NCI-H2107 treated with DMSO at 0.1 percent for 48 hours (cell line): ENCODE data around the gene ERVMER34-1.
A peak's percentile ranks its signal among the peaks of the same experiment; 100 is the strongest.

ENCODE experiments used
- DNase-seq: peaks from one replicate; lab custom pipeline; 2025; ENCODE audit not compliant: unreplicated experiment; lab: John Stamatoyannopoulos, UW

The ERVMER34-1 gene

DNA sequence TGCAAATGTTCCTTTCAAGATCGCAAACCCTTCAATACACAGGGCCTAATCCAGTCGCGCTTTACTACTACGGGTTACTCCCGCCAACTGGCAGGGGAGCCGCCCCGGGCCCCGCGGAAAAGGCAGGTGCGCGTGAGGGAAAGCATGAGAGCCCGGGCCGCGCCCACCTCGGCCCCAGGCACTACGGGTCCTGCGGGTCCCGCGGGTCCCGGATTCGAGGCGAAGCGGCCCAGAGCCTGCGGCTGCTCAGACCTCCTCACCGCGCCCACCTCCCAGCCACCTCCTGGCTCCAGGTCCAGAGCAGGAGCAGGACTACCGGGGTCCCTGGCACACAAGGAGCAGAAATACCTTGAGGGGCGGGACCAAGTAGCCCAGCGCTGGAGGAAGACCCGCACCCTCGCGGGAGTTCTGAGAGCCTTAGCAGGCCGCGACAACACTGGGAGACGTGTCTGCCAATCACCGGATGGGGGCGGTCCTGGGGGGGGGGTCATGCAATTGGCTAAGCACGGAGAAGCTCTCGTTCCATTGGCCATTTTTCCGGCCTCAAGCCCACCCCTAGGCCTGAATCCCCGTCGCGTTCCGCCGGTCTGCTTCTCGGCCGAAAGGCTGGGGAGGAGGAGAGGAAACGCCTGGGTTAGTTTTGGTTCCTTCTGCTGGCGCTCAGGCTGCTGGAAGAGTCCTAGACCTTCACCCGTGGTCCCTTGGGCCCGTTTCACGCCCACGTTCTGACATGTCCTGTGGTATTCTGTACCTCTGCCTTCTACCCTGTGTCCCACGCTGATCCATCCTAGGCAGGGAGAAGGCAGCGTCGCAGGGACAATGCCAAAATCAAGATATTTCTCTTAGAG, 29.0 kb downstream of the ERVMER34-1 start:
- peak; percentile 73 for DNase-seq

DNA sequence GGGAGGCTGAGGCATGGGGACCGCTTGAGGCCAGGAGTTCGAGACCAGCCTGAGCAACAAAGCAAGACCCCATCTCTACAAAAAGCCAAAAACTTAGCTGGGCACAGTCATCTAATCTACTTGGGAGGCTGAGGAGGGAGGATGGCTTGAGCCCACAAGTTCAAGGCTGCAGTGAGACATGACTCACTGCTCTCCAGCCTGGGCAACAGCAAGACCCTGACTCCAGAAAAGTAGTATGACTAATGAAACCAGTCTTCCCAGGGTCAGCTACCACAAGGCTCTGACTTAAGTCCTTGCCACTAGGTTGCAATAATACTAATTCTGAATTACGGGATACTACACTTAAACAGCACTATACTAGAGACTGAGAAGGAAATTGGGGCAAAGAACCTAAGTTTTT, 33.1 kb downstream of the ERVMER34-1 start:
- no peak for DNase-seq

DNA sequence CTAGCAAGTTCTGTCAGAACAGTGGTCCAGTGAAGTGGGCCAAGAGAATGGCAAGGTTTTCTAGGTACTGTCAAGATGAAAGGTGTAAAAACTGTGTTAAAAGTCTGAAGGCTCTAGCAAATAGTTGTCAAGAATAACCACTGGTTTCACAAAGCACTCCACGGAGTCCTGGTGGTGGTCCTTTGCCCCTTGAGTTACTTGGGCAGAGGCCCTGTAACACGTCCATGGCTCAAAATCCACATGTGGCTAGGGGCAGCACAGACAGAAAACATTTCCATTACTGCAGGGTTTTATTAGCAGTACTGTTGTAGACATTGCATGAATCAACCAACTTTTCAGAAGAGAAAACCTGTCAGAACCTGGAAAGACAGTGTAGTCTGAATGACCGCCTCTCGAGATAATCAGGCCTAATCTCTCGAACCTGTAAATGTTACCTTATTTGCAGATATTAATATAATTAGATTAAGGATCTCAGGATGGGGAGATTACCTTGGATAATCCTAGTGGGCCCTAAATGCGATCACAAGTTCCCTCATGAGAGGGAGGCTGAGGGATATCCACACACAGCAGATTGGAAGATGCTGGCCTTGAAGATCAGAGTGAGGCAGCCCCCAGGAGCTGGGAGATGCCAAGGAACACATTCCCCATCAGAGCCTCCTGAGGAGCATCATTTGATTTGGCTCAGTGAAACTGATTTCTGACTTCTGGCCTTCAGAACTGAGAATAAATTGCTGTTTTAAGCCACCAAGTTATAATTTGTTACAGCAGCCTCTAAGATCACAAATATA, 34.7 kb downstream of the ERVMER34-1 start:
- DNase-seq, result no peak

DNA sequence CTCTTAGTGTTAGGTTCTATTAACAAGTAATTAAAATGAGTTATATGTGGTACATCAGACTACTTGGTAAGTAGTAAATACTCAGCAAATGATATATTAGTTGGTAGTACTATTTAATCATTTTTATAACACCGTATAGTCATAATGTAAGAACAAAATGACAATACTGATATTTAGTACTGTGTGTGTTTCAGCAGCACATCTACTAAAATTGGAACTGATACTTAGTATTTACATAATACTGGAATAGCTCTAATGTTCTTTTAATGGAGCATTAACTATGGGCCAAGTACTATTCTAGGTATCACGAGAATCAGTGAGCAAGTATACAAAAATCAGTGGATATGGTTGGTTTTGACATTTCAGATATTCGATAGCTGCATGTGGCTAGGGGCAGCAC, 35.3 kb downstream of the ERVMER34-1 start:
- no peak for DNase-seq

DNA sequence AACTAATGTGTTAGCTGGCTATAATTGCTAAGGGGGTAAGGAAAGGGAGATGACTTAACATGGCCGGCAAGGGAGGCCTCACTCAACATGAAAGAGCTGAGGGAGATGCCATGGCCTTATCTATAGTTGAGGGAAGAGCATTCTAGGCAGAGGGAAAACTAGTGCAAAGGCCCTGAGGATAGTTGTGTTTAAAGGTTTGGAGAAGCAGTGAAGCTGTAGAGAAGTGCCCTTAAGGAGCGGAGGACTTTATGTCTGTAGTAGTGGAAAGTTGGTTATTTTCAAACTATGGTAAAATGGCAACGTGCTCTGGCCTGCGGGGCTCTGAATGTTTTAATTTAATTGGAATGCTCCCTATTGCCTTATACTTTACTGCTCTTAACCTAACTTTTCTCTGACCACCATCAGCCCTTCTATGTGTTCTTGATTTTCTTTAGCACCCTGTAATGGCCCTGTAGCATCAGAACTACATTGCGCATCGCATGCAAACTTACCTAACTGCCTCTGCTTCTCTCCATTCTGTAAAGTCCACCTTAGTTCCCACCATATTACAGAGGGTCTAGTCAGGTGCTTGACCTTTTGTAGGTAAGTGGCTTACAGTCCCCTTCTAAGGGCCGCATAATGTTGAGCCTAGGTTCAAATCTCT, 35.8 kb downstream of the ERVMER34-1 start:
- no peak for DNase-seq

DNA sequence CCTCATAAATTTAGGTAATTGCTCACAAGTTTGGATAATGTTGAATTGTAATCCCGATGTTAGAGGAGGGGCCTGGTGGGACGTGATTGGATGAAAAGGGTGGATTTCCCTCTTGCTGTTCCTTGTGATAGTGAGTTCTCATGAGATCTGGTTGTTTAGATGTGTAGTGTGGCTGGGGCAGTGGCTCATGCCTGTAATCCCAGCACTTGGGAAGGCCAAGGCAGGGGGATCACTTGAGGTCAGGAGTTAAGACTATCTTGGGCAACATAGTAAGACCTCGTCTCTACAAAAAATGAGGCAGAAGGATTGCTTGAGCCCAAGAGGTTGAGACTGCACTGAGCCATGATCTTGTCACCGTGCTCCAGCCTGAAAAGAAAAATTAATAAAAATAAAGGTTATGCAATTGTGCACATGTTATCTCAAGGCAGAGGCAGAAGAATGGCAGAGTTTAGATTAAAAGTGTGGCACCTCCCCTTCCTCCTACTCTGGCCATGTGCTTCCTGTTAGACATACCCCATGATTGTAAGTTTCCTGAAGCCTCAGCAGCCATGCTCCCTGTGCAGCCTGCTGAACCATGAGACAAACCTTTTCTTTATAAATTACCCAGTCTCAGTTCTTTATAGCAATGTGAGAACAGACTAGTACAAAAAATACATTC, 36.5 kb downstream of the ERVMER34-1 start:
- no peak for DNase-seq

DNA sequence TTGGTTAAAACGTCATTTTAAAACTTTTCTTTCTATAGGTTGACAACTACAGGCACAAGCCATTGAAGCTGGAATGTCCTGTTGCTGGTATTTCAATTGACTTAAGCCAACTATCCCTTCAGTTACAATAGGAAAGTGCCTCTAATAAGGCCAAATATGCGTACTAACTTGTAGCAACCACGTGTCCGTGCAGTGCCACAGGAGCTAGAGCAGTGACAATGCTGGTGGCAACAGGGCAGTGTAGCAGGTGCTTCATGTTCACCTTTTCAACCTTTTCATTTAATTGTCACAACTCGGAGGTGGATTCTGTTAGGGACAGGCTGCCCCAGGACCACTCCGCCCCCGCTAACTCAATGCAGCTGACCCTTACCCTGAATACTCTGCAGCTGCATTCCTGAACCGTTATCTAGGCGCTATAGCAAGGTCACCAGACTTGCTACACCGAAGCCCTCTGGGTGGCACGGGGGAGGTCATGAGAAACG, 37.7 kb downstream of the ERVMER34-1 start:
- no peak for DNase-seq

DNA sequence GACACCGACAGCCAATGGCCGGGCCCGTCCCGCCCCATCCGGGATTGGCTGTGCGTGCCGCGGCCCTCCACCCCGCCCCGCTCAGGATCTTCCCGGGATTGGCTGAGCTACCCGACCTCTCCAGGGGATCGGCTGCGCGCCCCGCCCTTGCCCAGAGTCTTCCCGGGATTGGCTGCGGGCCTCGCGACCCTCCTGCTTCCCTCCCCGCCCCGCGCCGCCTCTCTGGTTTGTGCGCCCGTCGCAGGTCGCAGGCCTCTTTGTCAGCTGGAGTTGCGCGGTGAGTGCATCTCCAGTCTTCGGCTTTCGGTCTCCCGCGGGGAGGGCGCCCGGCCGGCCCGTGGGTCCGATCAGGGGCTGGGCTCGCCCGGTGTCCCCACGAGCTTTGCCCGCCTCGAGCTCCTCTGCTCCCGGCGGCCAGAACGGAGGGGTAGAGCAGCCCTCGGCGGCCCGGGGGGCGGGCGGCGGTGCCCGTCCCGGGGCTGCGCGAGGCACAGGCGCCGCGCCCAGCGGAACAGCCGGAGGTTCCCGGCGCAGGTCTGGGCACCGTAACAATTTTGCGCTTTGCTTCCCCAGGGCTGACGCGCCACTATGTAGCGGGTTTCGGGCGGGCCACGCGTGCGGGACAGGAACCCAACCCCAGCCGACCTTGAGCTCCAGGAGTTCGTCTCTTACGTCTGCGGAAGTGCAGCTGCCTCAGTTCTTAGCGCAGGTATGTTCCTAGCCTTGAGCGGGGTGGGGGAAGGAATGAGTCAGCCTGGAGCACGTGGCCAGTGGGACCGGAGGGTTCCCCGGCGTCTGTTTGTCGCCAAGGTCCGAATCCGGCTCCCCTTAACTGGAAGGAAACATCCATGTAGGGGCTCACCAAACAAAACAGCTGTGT, 38.7 kb downstream of the ERVMER34-1 start:
- peak; percentile 48 for DNase-seq

DNA sequence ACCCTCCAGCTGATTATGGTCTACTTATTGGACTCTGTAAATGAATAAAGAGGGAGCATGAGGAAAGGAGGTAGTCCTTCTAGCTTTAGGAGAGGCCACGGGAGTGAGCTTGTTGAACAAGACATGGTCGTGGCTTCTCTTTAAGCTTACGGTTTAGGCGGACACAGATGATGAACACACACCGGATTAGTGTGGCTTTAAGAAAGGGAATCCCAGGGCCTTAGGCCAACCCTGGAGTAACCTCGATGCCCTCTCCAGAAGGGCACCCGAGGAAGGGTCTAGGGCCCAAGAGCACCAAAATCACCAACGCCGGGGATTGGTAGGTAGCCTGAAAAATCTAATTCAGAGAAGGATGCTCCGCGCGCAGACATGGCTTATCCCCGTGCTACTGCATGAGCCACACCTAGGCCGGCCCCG, 39.4 kb downstream of the ERVMER34-1 start:
- no peak for DNase-seq

DNA sequence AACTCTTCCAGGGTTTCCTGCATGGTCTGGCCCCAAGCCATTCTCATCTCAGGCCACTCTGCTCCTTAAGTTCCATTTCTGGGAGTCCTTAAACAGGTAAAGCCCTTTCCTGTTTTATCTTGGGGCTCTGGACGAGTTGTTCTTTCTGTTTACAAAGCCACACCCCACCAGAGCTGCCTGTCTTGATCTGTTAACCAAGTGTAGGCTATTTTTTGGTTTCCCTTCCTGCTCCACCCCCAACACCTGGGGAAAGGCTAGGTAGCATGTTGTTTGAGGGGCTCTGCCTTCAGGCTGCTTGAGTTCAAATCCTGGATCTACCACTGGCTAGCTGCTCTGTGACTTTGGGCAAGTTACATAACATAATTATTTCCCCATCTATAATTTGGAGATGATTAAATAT, 40.0 kb downstream of the ERVMER34-1 start:
- DNase-seq, result no peak

DNA sequence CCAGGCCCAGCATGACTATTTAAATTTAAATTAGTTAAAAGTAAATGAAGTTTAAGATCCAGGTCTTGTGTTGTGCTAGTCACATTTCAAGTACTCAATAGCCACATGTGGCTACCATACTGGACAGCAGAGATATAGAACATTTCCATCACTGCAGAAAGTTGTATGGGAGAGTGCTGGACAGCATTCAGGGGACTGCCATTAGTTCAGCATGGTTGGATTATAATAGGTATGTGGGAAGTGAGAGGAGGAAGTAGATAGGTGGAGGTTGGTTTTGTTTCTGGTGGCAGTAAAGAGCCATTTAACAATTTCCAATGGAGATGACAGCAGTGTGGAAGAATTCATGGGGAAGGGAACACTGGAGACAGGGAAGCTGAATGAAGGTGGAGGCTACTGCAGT, 42.1 kb downstream of the ERVMER34-1 start:
- no peak for DNase-seq

DNA sequence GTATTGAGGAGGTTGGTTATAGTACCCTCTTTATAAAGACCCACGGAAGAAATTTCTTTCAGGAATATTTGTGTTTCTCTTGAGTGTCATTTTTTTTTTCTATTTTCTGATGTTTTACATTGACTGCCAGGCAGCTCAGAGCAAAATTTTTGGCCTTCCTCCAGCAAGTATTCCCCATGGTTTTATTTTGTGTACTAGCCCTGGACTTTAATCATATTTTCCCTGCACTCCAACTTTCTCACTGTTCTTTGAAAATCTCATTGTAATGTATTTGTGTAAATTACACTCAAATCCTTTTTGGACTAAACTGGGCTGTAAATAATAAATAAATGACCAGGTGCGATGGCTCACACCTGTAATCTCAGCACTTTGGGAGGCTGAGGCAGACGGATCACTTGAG, 46.6 kb downstream of the ERVMER34-1 start:
- no peak for DNase-seq

DNA sequence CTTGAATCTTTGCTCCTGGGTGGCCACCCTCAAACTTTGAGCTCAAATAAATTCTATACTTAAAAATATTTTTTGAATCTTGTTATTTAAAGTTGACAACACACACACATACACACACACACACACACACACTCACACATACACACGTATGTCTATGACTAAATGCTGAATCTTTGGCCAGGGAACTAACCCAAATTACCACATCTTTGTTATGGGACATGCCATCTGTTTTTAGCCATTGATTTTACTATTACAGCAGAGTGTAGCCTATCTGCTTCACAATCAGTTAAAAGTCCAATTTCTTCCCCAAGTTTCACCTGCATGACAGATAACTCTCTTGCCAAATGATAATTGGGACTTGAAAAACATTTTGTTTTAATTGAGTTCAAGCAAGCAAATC, 47.1 kb downstream of the ERVMER34-1 start:
- no peak for DNase-seq

DNA sequence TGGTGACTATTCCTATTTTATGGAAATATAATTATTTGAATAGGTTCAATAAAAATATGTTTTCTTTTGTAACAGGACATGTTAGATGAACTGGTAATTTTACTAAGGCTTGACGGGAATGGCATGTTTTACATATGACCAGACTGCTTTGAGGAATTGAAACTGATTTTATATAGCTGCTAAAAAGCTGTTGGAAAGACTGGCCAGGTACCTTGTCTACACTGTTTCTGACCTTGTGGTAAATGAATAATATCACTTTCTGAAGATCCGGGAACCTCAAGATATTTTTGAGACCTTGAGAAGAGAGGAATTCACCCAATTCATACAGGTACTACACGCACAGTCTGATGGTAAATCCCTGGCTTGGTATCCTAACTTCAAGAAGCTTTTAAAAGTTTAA, 50.0 kb downstream of the ERVMER34-1 start:
- no peak for DNase-seq

DNA sequence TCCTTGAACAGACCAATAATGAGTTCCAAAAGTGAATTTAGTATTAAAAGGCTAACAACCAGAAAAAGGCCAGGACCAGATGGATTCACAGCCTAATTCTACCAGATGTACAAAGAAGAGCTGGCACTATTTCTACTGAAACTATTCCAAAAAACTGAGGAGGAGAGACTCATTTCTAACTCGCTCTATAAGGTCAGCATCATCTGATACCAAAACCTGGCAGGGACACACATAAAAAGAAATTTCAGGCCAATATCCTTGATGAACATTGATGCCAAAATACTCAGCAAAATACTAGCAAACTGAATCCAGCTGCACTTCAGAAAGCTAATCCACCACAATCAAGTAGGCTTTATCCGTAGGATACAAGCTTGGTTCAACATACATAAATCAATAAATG, 56.3 kb downstream of the ERVMER34-1 start:
- no peak for DNase-seq

DNA sequence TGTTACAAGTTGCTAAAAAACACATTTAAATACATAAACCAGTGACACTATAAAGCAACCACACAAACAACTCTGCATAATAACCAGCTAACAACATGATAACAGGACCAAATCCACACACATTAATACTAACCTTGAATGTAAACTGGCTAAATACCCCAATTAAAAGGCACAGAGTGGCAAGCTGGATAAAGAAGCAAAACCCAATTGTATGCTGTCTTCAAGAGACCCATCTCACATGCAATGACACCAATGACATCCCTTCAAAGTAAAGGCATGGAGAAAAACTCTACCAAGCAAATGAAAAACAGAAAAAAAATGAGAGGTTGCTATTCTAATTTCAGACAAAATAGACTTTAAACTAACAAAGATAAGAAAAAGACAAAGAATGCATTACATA, 57.7 kb downstream of the ERVMER34-1 start:
- no peak for DNase-seq
